Esophagus (tissue), 2 donors: ENCODE measurements around the gene ATP6V1B1. TPM values are rescaled to one million over a fixed set of nuclear protein-coding genes. Genes with fewer than 3 reads are reported as not detected.

Experiments
- H3K27ac ChIP-seq, 2 donors: one replicate each; pipeline ENCODE4 v1.5.1; 2013; ENCODE audit warnings: low read depth in 2 of 2, mild to moderate bottlenecking in 2 of 2, inconsistent platforms in 1 of 2, low read length in 1 of 2, moderate library complexity in 1 of 2
- H3K27me3 ChIP-seq, 2 donors: one replicate each; pipeline ENCODE4 v1.6.1; 2013; ENCODE audit warnings: low read length in 2 of 2, control low read depth in 1 of 2, mild to moderate bottlenecking in 1 of 2; ENCODE audit not compliant: insufficient read depth in 2 of 2, control insufficient read depth in 1 of 2
- H3K36me3 ChIP-seq, 2 donors: one replicate each; pipeline ENCODE4 v1.6.1; 2013; ENCODE audit warnings: low read length in 1 of 2; ENCODE audit not compliant: control insufficient read depth in 2 of 2, insufficient read depth in 2 of 2
- H3K4me1 ChIP-seq, 2 donors: one replicate each; pipeline ENCODE4 v1.6.1; 2013; ENCODE audit warnings: low read length in 1 of 2; ENCODE audit not compliant: control insufficient read depth in 2 of 2, insufficient read depth in 2 of 2
- H3K4me3 ChIP-seq, 2 donors: one replicate each; pipeline ENCODE4 v1.5.1; 2013; ENCODE audit warnings: low read length in 2 of 2, mild to moderate bottlenecking in 2 of 2, low read depth in 1 of 2, moderate library complexity in 1 of 2
- H3K9me3 ChIP-seq, 2 donors: one replicate each; pipeline ENCODE4 v1.6.1; 2013; ENCODE audit warnings: mild to moderate bottlenecking in 2 of 2, low read depth in 1 of 2, low read length in 1 of 2, moderate library complexity in 1 of 2; ENCODE audit not compliant: control insufficient read depth in 2 of 2, insufficient read depth in 1 of 2
- WGBS, 2 donors: extraction: QIAGEN DNeasy Blood & Tissue Kit; methylation state at CpG; one replicate each; pipeline ENCODE4 v1.1.7; 2013; 5-methylcytosine and 5-hydroxymethylcytosine counted together
- polyA plus RNA-seq, 2 donors: library from polyadenylated mRNA; stranded (reverse); fragments of 200-250 nt; gene quantifications; one replicate each; pipeline ENCODE4 v1.2.3, GENCODE V29; 2013
- donor health status: healthy with polysubstance abuse.
- donor health status: Bipolar disorder and iron deficiency.

The ATP6V1B1 gene
- polyA plus RNA-seq, 2 donors: 0.13 to 0.88 TPM

GRCh38 chr2:70979180-70979488 lies 43.4 kb downstream of the ATP6V1B1 start:
- H3K9me3 ChIP-seq: no peaks in the 10 kb centered on the region
- H3K4me1 ChIP-seq: peaks cover 0 to 4% of the 10 kb centered on the region in 2 donors
- peak overlapping the region; percentile 56 to 57 for H3K4me3 ChIP-seq
- peaks cover 0 to 2% of the 10 kb centered on the region in 2 donors for H3K36me3 ChIP-seq
- WGBS, 2 donors: 25 to 31% methylated on average over 19 of the region's 19 CpGs
- H3K27me3 ChIP-seq: no peaks in the 10 kb centered on the region
- peak overlapping the region; percentile 74 to 78 for H3K27ac ChIP-seq

GRCh38 chr2:70979626-70980025 lies 43.9 kb downstream of the ATP6V1B1 start:
- peaks cover 0 to 4% of the 10 kb centered on the region in 2 donors for H3K4me1 ChIP-seq
- H3K27ac ChIP-seq: no peak overlapping the region
- WGBS, 2 donors: 92 to 93% methylated on average over 9 of the region's 9 CpGs
- H3K27me3 ChIP-seq: no peaks in the 10 kb centered on the region
- H3K36me3 ChIP-seq: peaks cover 0 to 2% of the 10 kb centered on the region in 2 donors
- H3K9me3 ChIP-seq: no peaks in the 10 kb centered on the region
- no peak overlapping the region for H3K4me3 ChIP-seq

GRCh38 chr2:70981421-70981820 lies 45.7 kb downstream of the ATP6V1B1 start:
- Histone ChIP-seq H3K4me1 (peaks cover 4 to 5% of the 10 kb centered on the region in 2 donors), H3K9me3 (no peaks in the 10 kb centered on the region), H3K27ac (no peak overlapping the region), H3K36me3 (peaks cover 0 to 8% of the 10 kb centered on the region in 2 donors), H3K4me3 (no peak overlapping the region), H3K27me3 (no peaks in the 10 kb centered on the region)
- 79 to 87% methylated on average over 2 of the region's 2 CpGs for WGBS, 2 donors

GRCh38 chr2:70981866-70982810 lies 46.4 kb downstream of the ATP6V1B1 start:
- H3K4me3 ChIP-seq: no peak overlapping the region
- H3K9me3 ChIP-seq: no peaks in the 10 kb centered on the region
- peaks cover 4 to 5% of the 10 kb centered on the region in 2 donors for H3K4me1 ChIP-seq
- peaks cover 0 to 12% of the 10 kb centered on the region in 2 donors for H3K36me3 ChIP-seq
- no peaks in the 10 kb centered on the region for H3K27me3 ChIP-seq
- 89 to 90% methylated on average over 14 of the region's 14 CpGs for WGBS, 2 donors
- no peak overlapping the region for H3K27ac ChIP-seq

GRCh38 chr2:70982971-70983370 lies 47.3 kb downstream of the ATP6V1B1 start:
- no peak overlapping the region for H3K27ac ChIP-seq
- H3K9me3 ChIP-seq: no peaks in the 10 kb centered on the region
- H3K27me3 ChIP-seq: no peaks in the 10 kb centered on the region
- WGBS, 2 donors: 95% methylated on average over 3 of the region's 3 CpGs
- peaks cover 0 to 5% of the 10 kb centered on the region in 2 donors for H3K4me1 ChIP-seq
- H3K4me3 ChIP-seq: no peak overlapping the region
- peaks cover 0 to 16% of the 10 kb centered on the region in 2 donors for H3K36me3 ChIP-seq

- Histone ChIP-seq H3K27me3 (no peaks in the 10 kb centered on the region), H3K9me3 (no peaks in the 10 kb centered on the region), H3K27ac (no peak overlapping the region), H3K4me3 (no peak overlapping the region), H3K4me1 (peaks cover 0 to 5% of the 10 kb centered on the region in 2 donors), H3K36me3 (peaks cover 0 to 23% of the 10 kb centered on the region in 2 donors)
- 91 to 93% methylated on average over 8 of the region's 8 CpGs for WGBS, 2 donors
Measured at GRCh38 chr2:70983506-70984227, 48.0 kb downstream of the ATP6V1B1 start.

GRCh38 chr2:70984228-70984575 lies 48.5 kb downstream of the ATP6V1B1 start:
- peaks cover 0 to 5% of the 10 kb centered on the region in 2 donors for H3K4me1 ChIP-seq
- H3K27ac ChIP-seq: no peak overlapping the region
- peaks cover 0 to 27% of the 10 kb centered on the region in 2 donors for H3K36me3 ChIP-seq
- H3K4me3 ChIP-seq: no peak overlapping the region
- H3K9me3 ChIP-seq: no peaks in the 10 kb centered on the region
- H3K27me3 ChIP-seq: no peaks in the 10 kb centered on the region
- 89 to 93% methylated on average over 3 of the region's 3 CpGs for WGBS, 2 donors

GRCh38 chr2:70984576-70985282 lies 49.0 kb downstream of the ATP6V1B1 start:
- peaks cover 0 to 30% of the 10 kb centered on the region in 2 donors for H3K36me3 ChIP-seq
- H3K9me3 ChIP-seq: no peaks in the 10 kb centered on the region
- peaks cover 0 to 5% of the 10 kb centered on the region in 2 donors for H3K4me1 ChIP-seq
- H3K4me3 ChIP-seq: no peak overlapping the region
- H3K27me3 ChIP-seq: no peaks in the 10 kb centered on the region
- 34 to 44% methylated on average over 32 of the region's 32 CpGs for WGBS, 2 donors
- no peak overlapping the region for H3K27ac ChIP-seq

- Histone ChIP-seq H3K27ac (no peak overlapping the region), H3K4me1 (peaks cover 0 to 5% of the 10 kb centered on the region in 2 donors)
- WGBS, 2 donors: 70 to 78% methylated on average over 5 of the region's 5 CpGs
Measured at GRCh38 chr2:70985283-70985688, 49.6 kb downstream of the ATP6V1B1 start.

More at GRCh38 chr2:70985283-70985688, 49.6 kb downstream of the ATP6V1B1 start:
- H3K9me3 ChIP-seq: no peaks in the 10 kb centered on the region
- peaks cover 0 to 35% of the 10 kb centered on the region in 2 donors for H3K36me3 ChIP-seq
- no peaks in the 10 kb centered on the region for H3K27me3 ChIP-seq
- H3K4me3 ChIP-seq: no peak overlapping the region
